Measurements from ENCODE around the gene ASNS.
"Not testable (repeated sequence)": the region's sequence is repeated elsewhere in the genome, so short reads cannot be mapped to it uniquely, and the experiment has no call there.

ASNS gene

GRCh38 chr7:97872025-97872669 is at the start of gene ASNS:
Gene ASNS, minus strand, starts transcription at chr7:97872408. Its CDS starts 3,252 bp downstream, at chr7:97869156.
- peak; percentile 95 for DNase-seq (ENCODE audit: low read depth, low spot score)

GRCh38 chr7:97921254-97921653 is 49.0 kb upstream of the ASNS start:
- DNase-seq (ENCODE audit: low read depth, low spot score) = not testable (repeated sequence)

GRCh38 chr7:97915267-97915666 is 43.1 kb upstream of the ASNS start:
- not testable (repeated sequence) for DNase-seq (ENCODE audit: low read depth, low spot score)

GRCh38 chr7:97912294-97912693 is 40.1 kb upstream of the ASNS start:
- not testable (repeated sequence) for DNase-seq (ENCODE audit: low read depth, low spot score)

GRCh38 chr7:97896893-97897292 is 24.7 kb upstream of the ASNS start:
- DNase-seq (ENCODE audit: low read depth, low spot score) = not testable (repeated sequence)

- DNase-seq (ENCODE audit: low read depth, low spot score) = not testable (repeated sequence)
Observed at GRCh38 chr7:97891721-97892120, 19.5 kb upstream of the ASNS start.

GRCh38 chr7:97879527-97879926 is 7.3 kb upstream of the ASNS start:
- DNase-seq (ENCODE audit: low read depth, low spot score) = not testable (repeated sequence)

GRCh38 chr7:97874894-97875293 is 2.7 kb upstream of the ASNS start:
- not testable (repeated sequence) for DNase-seq (ENCODE audit: low read depth, low spot score)

GRCh38 chr7:97873606-97874005 is 1.4 kb upstream of the ASNS start:
- DNase-seq (ENCODE audit: low read depth, low spot score) = no peak

GRCh38 chr7:97871659-97872024 is 566 bp downstream of the ASNS start:
- DNase-seq (ENCODE audit: low read depth, low spot score) = no peak

- no peak for DNase-seq (ENCODE audit: low read depth, low spot score)
Observed at GRCh38 chr7:97868788-97869187, 3.4 kb downstream of the ASNS start.

GRCh38 chr7:97868314-97868713 is 3.9 kb downstream of the ASNS start:
- no peak for DNase-seq (ENCODE audit: low read depth, low spot score)

GRCh38 chr7:97865104-97865503 is 7.1 kb downstream of the ASNS start:
- DNase-seq (ENCODE audit: low read depth, low spot score) = no peak

GRCh38 chr7:97859606-97860204 is 12.5 kb downstream of the ASNS start:
- DNase-seq (ENCODE audit: low read depth, low spot score) = no peak

- no peak for DNase-seq (ENCODE audit: low read depth, low spot score)
Observed at GRCh38 chr7:97858221-97858620, 14.0 kb downstream of the ASNS start.

- DNase-seq (ENCODE audit: low read depth, low spot score) = no peak
Observed at GRCh38 chr7:97857544-97857943, 14.7 kb downstream of the ASNS start.

- DNase-seq (ENCODE audit: low read depth, low spot score) = no peak
Observed at GRCh38 chr7:97851683-97852082, 20.5 kb downstream of the ASNS start.

- not testable (repeated sequence) for DNase-seq (ENCODE audit: low read depth, low spot score)
Observed at GRCh38 chr7:97850262-97851031, 21.8 kb downstream of the ASNS start.

- no peak for DNase-seq (ENCODE audit: low read depth, low spot score)
Observed at GRCh38 chr7:97847791-97848190, 24.4 kb downstream of the ASNS start.

- DNase-seq (ENCODE audit: low read depth, low spot score) = no peak
Observed at GRCh38 chr7:97846945-97847344, 25.3 kb downstream of the ASNS start.

- DNase-seq (ENCODE audit: low read depth, low spot score) = peak; percentile 43
Observed at GRCh38 chr7:97845622-97846203, 26.5 kb downstream of the ASNS start.

GRCh38 chr7:97844036-97844435 is 28.2 kb downstream of the ASNS start:
- DNase-seq (ENCODE audit: low read depth, low spot score) = no peak

All from astrocyte of the hippocampus (primary cell).